OCI-LY1 (cell line): ENCODE measurements around the gene REV3L.
"Not testable (repeated sequence)": the region's sequence is repeated elsewhere in the genome, so short reads cannot be mapped to it uniquely, and the experiment has no call there.

Experiments used
- H2AFZ ChIP-seq: fragments of 200-600 bp; sonication (generic), shearing (Covaris generic); 2 replicates; pipeline ENCODE4 v1.6.0; 2014; ENCODE audit warnings: antibody characterized with exemption, mild to moderate bottlenecking, low read length
- H3F3A ChIP-seq: fragments of 200-600 bp; sonication (generic), shearing (Covaris generic); 2 replicates; pipeline ENCODE4 v1.6.0; 2014; ENCODE audit warnings: mild to moderate bottlenecking, antibody characterized with exemption, low read length, moderate library complexity; ENCODE audit not compliant: insufficient read depth
- H3K27ac ChIP-seq: fragments of 200-600 bp; sonication (generic); 2 replicates; pipeline ENCODE4 v1.5.1; 2014; ENCODE audit warnings: low read length, mixed run types, mild to moderate bottlenecking, low read depth; ENCODE audit not compliant: poor library complexity, severe bottlenecking
- H3K27me3 ChIP-seq: fragments of 200-600 bp; sonication (generic); 2 replicates; pipeline ENCODE4 v1.6.0; 2014; ENCODE audit warnings: antibody characterized with exemption, mild to moderate bottlenecking, low read length, moderate library complexity; ENCODE audit not compliant: insufficient read depth
- H3K36me3 ChIP-seq: fragments of 200-600 bp; sonication (generic); 2 replicates; pipeline ENCODE4 v1.6.1; 2014; ENCODE audit warnings: mild to moderate bottlenecking, antibody characterized with exemption, low read length, moderate library complexity, mixed read lengths; ENCODE audit not compliant: insufficient read depth
- H3K4me1 ChIP-seq: fragments of 200-600 bp; sonication (generic); 2 replicates; pipeline ENCODE4 v1.5.1; 2014; ENCODE audit warnings: mild to moderate bottlenecking, low read length, moderate library complexity; ENCODE audit not compliant: insufficient read depth, severe bottlenecking
- H3K4me2 ChIP-seq: fragments of 200-600 bp; sonication (generic), shearing (Covaris generic); 2 replicates; pipeline ENCODE4 v1.6.1; 2014; ENCODE audit warnings: low read length
- H3K4me3 ChIP-seq: fragments of 200-600 bp; sonication (generic); 2 replicates; pipeline ENCODE4 v1.5.1; 2014; ENCODE audit warnings: low read length, low read depth, mild to moderate bottlenecking, mixed read lengths; ENCODE audit not compliant: poor library complexity, severe bottlenecking
- H3K79me2 ChIP-seq: fragments of 200-600 bp; shearing (Covaris generic); 2 replicates; pipeline ENCODE4 v1.6.1; 2016; ENCODE audit warnings: mixed run types, low read length, mixed read lengths; ENCODE audit not compliant: insufficient read depth
- H3K9ac ChIP-seq: fragments of 200-600 bp; sonication (generic), shearing (Covaris generic); 2 replicates; pipeline ENCODE4 v1.6.1; 2014; ENCODE audit warnings: mild to moderate bottlenecking, low read length, mixed read lengths
- H3K9me2 ChIP-seq: fragments of 200-600 bp; sonication (generic), shearing (Covaris generic); 2 replicates; pipeline ENCODE4 v1.6.1; 2014; ENCODE audit warnings: low read depth, mild to moderate bottlenecking, low read length, mixed read lengths
- H3K9me3 ChIP-seq: fragments of 200-600 bp; shearing (Covaris generic); 2 replicates; pipeline ENCODE4 v1.6.1; 2014; ENCODE audit warnings: low read length, mixed read lengths
- H4K20me1 ChIP-seq: fragments of 200-600 bp; sonication (generic), shearing (Covaris generic); 2 replicates; pipeline ENCODE4 v1.6.0; 2016; ENCODE audit warnings: mild to moderate bottlenecking, low read length; ENCODE audit not compliant: insufficient read depth
- CTCF ChIP-seq: fragments of 200-600 bp; sonication (generic), shearing (Covaris generic); IDR thresholded peaks from 2 replicates; pipeline ENCODE4 v1.5.1; 2017; ENCODE audit warnings: mild to moderate bottlenecking, antibody characterized with exemption, low read length, moderate library complexity, mixed read lengths
- EZH2 ChIP-seq: fragments of 200-600 bp; sonication (generic), shearing (Covaris generic); IDR thresholded peaks from 2 replicates; pipeline ENCODE4 v1.8.0; 2017; ENCODE audit warnings: borderline replicate concordance, mixed run types, mild to moderate bottlenecking, antibody characterized with exemption, low read length, moderate library complexity, mixed read lengths

REV3L gene

DNA sequence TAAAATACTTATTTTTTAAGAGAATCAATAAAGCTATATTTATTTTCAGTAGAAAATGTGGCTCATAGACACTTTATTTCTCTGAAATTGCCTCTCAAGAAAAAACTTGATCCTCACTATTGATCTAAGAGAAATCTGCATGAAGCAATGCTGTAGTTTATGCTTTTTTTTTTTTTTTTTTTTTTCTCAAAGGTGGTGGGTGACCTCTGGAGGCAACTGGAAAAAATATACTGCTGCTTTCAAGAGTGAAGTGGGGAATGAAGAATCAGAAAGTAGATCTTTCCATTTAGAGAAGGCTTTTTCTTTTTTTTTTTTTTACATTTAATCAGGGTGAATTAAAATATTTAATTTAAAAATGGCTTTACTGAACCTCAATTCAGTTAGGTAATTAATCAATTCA is 226.4 kb downstream of the REV3L start:
- Histone ChIP-seq H3K27ac (no peak overlapping the region), H3F3A (no peaks in the 10 kb centered on the region), H3K4me2 (no peak overlapping the region), H4K20me1 (no peaks in the 10 kb centered on the region), H2AFZ (no peak overlapping the region), H3K4me3 (no peak overlapping the region), H3K4me1 (peaks cover 19% of the 10 kb centered on the region), H3K9me2 (no peaks in the 10 kb centered on the region), H3K9me3 (no peaks in the 10 kb centered on the region), H3K79me2 (peaks cover 14% of the 10 kb centered on the region), H3K27me3 (no peaks in the 10 kb centered on the region), H3K9ac (no peak overlapping the region), H3K36me3 (no peaks in the 10 kb centered on the region)
- no peak for TF ChIP-seq EZH2
- TF ChIP-seq CTCF: peak; percentile 25; the same call in 1 of the 2 replicates

DNA sequence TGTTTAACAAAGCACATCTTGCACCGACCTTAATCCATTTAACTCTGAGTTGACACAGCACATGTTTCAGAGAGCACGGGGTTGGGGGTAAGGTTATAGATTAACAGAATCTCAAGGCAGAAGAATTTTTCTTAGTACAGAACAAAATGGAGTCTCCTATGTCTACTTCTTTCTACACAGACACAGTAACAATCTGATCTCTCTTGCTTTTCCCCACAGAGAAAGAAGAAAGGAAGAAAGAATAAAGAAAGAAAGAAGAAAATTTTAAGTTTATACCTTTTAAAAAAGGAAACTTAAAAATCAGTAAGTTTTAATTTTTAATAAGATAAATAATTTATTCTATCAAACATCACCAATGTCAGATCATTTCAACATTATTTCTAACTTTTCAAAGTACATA is 227.2 kb downstream of the REV3L start:
- Histone ChIP-seq H3K79me2 (peaks cover 13% of the 10 kb centered on the region), H3K4me1 (peaks cover 14% of the 10 kb centered on the region)
- H3K4me3 ChIP-seq, H4K20me1 ChIP-seq, H3K9ac ChIP-seq, H3F3A ChIP-seq, H2AFZ ChIP-seq, H3K27me3 ChIP-seq, H3K27ac ChIP-seq, H3K9me3 ChIP-seq, H3K9me2 ChIP-seq, H3K4me2 ChIP-seq, H3K36me3 ChIP-seq: not testable (repeated sequence)

DNA sequence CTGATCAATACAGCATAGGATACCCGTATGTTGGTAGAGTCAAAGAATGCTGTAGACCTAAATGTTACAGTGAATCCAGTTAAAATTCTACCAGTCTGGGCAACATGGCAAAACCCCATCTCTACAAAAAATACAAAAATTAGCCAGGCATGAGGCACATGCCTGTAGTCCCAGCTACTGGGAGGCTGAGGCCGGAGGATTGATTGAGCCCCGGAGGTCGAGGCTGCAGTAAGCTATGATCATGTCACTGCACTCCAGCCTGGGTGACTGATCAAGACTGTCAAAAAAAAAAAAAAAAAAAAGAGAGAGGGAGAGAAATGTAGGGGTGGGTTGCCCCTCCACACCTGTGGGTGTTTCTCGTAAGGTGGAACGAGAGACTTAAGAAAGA is 228.2 kb downstream of the REV3L start:
- no peak for TF ChIP-seq EZH2
- TF ChIP-seq CTCF: no peak
- Histone ChIP-seq H3K4me2 (no peak overlapping the region), H3K9me3 (no peaks in the 10 kb centered on the region), H3K4me3 (no peak overlapping the region), H3K4me1 (peaks cover 4% of the 10 kb centered on the region), H2AFZ (no peak overlapping the region), H3K9me2 (no peaks in the 10 kb centered on the region), H4K20me1 (no peaks in the 10 kb centered on the region), H3K27ac (no peak overlapping the region), H3K36me3 (no peaks in the 10 kb centered on the region), H3K9ac (no peak overlapping the region), H3K27me3 (no peaks in the 10 kb centered on the region; the same call in 1 of the 2 replicates), H3F3A (no peaks in the 10 kb centered on the region), H3K79me2 (peaks cover 3% of the 10 kb centered on the region; the same call in 1 of the 2 replicates)

DNA sequence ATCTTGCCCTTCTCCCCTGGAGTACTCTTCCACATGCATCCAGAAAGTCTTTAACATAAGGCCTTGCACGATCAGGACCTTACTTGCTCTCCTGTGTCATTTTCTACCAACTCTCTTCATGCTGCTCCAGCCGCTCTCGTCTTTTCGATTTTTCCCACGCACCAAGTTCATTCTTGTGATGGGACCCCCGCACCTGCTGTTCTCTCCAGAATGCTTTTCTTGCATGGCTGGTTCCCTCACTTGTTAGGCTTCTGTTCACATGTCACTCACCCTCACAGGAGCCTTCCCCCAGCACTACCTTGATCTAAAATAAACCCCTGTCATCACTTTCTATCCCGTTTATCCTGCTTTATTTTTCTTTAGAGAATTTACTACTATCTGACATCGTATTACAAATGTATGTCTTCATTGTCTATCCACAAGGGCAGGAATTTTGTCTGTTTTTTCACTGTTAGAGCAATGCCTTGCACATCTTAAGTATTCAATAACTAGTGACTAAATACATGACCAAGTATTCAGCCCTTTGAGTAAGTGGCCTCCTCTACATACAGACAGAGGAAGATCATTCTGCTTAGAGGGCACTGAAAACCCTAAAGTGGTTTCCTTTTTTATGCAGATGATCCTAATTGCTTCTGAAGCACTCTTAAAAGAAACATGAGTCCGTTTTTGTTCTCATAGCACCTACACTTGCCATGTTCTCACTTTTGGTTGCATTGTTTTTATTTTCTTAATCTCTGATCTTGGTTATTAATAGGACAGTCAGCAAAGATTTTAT is 228.8 kb downstream of the REV3L start:
- no peak overlapping the region for H3K4me2 ChIP-seq
- H3K27me3 ChIP-seq: no peaks in the 10 kb centered on the region; the same call in 1 of the 2 replicates
- no peak overlapping the region for H3K27ac ChIP-seq
- peaks cover 4% of the 10 kb centered on the region for H3K4me1 ChIP-seq
- no peaks in the 10 kb centered on the region for H4K20me1 ChIP-seq
- H3K9me3 ChIP-seq: no peaks in the 10 kb centered on the region
- H3F3A ChIP-seq: no peaks in the 10 kb centered on the region
- H2AFZ ChIP-seq: no peak overlapping the region
- H3K4me3 ChIP-seq: no peak overlapping the region
- H3K36me3 ChIP-seq: no peaks in the 10 kb centered on the region
- TF ChIP-seq CTCF: no peak
- TF ChIP-seq EZH2: no peak
- H3K9ac ChIP-seq: no peak overlapping the region
- no peaks in the 10 kb centered on the region for H3K79me2 ChIP-seq
- no peaks in the 10 kb centered on the region for H3K9me2 ChIP-seq
